Activated CD8-positive, alpha-beta memory T cell treated with anti-CD3 and anti-CD28 coated beads for 4 hours (primary cell): ENCODE measurements around the gene PCP4L1.

Source experiments
- DNase-seq, 2 donors: peaks; one replicate each; pipeline ENCODE4 v3.0.0-alpha.2; 2020; ENCODE audit warnings: low read depth in 2 of 2

PCP4L1 gene

DNA sequence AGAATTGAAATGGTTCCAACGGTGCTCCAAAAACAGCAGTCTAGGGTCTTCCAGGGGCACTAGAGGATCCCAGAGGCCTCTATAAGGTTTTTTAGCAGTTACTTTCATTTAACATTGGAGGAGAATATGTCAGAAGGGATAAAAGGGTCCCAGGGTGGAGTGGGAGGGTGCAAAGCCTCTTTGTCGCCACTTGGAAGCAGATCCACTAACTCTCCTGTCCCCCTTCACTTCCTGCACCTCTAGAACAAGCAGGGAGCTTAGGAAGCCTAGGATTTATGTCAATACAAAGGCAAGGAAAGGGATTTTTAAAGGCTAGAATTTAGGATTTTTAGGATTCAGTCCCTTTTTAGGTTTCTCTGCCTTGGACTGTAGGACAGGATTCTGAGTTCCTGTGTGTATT, 8.3 kb downstream of the PCP4L1 start:
- DNase-seq, result no peak

GRCh38 chr1:161267321-161267720, 8.8 kb downstream of the PCP4L1 start:
- no peak for DNase-seq

DNA sequence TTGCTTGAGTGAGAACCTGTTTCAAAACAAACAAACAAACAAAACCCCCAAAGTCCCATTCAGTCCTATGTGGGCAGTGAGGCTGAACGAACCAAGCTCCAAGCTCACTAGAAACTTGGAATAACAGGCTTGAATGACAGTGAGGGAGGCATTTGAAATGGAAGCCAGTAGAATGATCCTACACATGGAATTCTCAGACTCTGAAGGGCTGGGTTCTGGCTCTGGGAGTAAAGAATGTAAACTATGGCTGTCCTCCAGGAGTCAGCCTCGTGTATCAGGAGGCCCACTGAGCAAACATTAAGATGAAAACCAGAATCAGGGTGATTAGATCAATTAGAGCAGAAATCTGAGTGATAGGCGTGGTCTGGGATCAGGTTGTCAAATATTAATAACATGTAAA, 14.9 kb downstream of the PCP4L1 start:
- DNase-seq, result no peak

- DNase-seq, result no peak
These were observed 16.3 kb downstream of the PCP4L1 start for GRCh38 chr1:161274874-161275273.

DNA sequence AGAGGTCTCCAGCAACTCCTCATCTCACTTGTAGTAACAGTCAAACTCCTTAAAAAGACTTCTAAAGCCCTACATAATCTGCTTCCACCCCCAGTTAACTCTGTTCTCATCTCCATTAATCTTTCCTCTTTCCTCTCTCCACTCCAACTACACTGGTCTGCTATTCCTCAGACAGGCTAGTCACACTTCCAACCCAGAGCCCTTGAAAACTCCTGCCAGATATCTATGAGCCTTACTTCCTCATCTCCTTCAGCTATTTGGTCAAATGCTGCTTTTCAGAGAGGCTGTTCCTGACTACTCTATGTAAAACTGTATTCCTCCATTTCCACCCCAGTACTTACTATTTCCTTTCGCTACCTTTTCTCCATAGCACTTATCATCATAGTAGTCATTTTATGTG, 24.4 kb downstream of the PCP4L1 start:
- DNase-seq, result no peak

DNA sequence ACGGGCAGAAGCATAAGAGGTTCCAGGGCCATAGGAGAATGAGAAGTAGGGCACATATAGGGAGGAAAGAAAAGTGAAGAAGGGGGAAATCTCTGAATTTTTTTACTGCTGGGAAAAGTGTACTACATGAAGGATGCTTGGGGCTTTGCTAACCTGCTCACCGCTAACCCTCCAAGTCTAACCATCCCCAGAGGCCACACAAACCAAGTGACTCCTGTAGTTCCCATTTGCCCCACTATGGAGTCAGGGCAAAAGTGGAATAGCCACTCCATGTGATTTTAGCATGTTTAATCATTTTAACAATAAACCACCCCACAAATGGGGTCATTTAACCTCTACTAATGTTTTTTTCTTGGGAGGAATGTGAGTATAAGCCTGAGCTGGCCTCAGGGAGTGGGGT, 26.6 kb downstream of the PCP4L1 start:
- DNase-seq, result no peak

GRCh38 chr1:161285521-161285920, 27.0 kb downstream of the PCP4L1 start:
- no peak for DNase-seq

- DNase-seq, result no peak
These were observed 29.0 kb downstream of the PCP4L1 start for GRCh38 chr1:161287482-161288054.

DNA sequence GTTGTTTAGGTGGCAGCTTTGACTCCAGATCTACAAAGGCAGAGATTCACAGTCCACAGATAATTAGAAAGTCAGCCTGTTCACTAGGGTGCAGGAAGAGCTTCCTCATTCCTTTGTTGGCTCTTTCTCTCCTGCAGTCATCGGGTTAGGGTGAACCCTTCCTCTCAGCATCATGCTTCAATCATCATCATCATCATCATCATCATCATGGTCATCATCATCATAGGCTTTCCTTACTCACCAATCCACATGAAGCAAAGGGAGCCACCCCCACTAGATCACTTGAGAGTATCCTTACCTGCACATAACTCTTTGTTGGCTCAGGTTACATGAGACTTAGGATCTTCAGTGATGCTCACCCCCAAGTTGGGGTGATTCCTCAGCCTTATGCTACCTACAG, 32.2 kb downstream of the PCP4L1 start:
- no peak for DNase-seq

- DNase-seq, result no peak
These were observed 38.9 kb downstream of the PCP4L1 start for GRCh38 chr1:161297415-161297814.

DNA sequence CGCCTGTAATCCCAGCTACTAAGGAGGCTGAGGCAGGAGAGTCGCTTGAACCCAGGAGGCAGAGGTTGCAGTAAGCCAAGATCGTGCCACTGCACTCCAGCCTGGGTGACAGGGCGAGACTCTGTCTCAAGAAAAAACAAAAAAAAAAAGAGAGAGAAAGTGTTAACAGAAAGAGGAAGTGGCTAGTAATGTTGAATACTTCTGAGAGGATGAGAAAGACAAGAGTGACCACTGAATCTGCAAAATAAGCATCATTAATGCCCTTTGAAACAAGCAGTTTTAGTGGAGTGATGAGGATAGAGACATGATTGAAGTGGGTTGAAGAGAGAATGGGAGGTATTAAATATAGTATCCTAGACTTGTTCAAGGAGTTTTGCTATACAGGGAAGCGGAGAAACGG, 39.6 kb downstream of the PCP4L1 start:
- no peak for DNase-seq

GRCh38 chr1:161299347-161299746, 40.8 kb downstream of the PCP4L1 start:
- no peak for DNase-seq

DNA sequence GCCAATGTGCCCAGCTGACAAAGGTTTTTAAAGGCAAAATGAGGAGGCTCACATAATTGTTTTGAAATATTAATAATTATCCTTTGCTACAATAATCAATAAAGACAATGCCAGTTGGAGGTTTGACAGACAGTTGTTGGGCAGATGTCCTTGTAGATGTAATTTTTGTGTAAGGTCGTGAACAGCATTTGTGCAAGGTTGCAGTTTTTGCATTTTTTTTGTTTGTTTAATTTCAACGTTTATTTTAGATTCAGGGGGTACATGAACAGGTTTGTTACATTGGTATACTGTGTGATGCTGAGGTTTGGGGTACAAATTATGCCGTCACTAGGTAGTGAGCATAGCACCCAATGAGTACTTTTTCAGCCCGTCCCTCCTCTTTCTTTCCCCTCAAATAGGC, 41.9 kb downstream of the PCP4L1 start:
- DNase-seq, result no peak

GRCh38 chr1:161304927-161305866, 46.7 kb downstream of the PCP4L1 start:
- no peak for DNase-seq

GRCh38 chr1:161305867-161306519, 47.4 kb downstream of the PCP4L1 start:
- DNase-seq, result peak; percentile 69 to 70

DNA sequence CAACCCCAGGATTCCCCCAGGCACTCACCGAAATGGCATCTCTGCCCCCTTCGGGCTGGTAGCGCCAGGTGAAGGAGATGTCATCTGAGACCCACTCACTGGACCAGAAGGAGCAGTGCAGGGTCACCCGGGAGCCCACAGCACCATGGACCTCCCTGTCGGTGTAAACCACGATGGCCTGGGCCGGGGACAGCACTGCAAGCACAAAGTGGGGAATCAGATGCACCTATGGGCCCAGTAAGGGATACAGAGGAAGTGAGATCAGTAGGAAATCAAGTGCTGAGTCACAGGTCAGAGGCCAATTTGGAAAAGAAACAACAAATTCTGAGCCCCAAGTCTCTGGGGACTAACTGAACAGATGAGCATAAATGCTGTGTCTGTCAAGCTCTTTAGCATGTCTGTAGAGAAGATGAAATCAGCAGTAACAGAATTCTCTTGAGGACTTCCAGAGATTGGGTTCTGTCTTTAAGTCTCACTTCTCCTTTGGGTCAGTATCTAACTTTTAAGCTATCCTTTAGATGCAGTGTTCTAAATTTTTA, 48.8 kb downstream of the PCP4L1 start:
- DNase-seq, result no peak

DNA sequence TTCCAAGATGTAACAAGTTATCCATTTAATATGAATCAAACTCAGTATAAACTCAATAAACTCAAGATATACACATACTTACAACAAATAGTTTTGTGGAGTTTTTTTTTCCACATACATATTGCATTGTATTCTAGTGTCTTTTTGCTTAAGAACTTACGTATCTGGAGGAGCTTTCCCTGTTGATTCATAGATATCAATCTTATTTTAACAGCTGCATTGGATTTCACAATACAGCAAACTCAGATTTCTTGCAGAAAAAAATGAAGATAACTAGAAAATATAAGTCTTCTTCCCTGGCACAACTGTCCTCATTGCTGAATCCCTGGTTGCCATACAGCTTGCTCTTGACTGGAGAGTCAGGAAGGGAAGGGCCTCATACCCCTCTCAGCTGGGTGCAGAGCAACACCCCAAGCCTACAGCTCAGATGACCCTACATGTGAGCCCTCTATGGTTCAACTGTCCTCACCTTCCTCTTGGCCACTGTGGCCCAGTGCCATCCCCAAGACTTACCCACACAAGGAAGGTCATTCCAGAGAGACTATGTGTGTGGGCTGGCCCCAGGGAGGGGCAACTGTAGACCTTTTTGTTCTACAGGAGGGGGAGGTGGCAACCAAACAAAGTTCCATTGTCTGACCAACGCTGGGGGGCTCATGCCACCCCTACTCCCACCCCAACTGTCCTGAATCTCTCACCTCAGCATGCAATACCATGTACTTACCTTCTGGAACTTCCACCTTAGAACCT, 49.5 kb downstream of the PCP4L1 start:
- no peak for DNase-seq

- no peak for DNase-seq
These were observed 51.3 kb downstream of the PCP4L1 start, which contains the start of gene MPZ for GRCh38 chr1:161309868-161310267. TSS of gene MPZ (minus strand) at chr1:161309968. CDS start at chr1:161309905, 63 bp downstream.

DNA sequence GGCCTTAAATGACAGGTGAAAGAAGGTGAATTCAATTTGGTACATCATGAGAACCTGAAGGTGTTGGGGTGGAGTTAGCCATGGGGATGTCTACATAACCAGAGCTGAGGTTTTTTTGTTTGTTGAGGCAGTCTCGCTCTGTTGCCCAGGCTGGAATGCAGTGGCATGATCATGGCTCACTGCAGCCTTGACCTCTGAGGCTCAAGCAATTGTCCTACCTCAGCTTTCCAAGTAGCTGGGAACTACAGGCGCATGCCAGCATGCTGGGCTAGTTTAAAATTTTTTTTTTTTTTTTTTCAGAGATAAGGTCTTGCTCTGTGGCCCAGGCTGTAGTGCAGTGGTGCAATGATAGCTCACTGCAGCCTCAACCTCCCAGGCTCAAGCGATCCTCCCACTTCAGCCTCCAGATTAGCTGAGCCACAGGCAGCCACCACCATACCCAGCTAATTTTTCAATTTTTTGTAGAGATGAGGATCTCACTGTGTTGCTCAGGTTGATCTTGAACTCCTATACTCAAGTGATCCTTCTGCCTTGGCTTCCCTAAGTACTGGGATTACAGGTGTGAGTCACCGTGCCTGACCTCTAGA, 53.1 kb downstream of the PCP4L1 start:
- no peak for DNase-seq

- no peak for DNase-seq
These were observed 55.1 kb downstream of the PCP4L1 start for GRCh38 chr1:161313554-161314200.
